Vagina (tissue), 2 donors: ENCODE results near the gene SUPT7L.

Source experiments
- CTCF ChIP-seq, 3 experiments: fragments of 450-650 bp in 2 of 3; fragments of 200-600 bp in 1 of 3; sonication (generic) in 1 of 3; IDR thresholded peaks; one replicate each; pipeline ENCODE4 v1.5.1; 2017 to 2019; ENCODE audit warnings: antibody characterized with exemption in 3 of 3, mild to moderate bottlenecking in 2 of 3, moderate library complexity in 2 of 3
- POLR2A ChIP-seq, 2 donors: fragments of 450-650 bp; IDR thresholded peaks; one replicate each; pipeline ENCODE4 v1.6.1; 2017; ENCODE audit warnings: antibody characterized with exemption in 2 of 2, mild to moderate bottlenecking in 2 of 2, moderate library complexity in 2 of 2

DNA sequence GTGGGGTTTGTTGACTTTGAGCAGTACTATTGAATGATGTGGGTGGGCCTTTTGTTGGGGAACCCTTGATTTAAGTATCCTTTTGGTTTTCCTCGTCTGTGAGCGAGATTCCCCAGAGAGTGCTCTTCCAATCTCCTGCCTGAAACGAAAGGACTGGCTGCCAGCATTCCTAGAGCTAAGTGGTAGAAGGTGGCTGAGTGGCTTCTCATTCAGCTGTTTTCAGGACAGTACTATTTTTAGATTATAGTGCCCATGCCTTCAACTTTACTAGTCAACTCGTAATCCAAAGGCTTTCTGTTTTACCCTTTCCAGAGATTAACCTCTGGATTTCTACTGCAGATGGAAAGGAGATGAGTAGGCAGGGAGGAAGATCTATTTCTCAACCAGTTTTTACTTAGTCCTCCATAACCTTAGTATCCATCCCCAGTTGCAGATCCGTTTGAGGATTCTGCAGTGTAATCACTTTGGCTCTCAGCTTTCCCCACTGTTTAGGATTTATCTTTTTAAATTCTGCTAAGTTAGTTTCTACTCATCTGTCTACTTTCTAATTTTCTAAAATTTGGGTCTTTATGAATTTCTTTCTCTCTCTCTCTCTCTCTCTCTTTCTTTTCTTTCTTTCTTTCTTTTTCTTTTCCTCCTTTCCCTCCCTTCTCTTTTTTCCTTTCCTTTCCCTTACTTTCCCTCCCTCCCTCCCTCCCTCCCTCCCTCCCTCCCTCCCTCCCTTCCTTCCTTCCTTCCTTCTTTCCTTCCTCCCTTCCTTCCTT is 9.5 kb upstream of the SUPT7L start:
- TF ChIP-seq CTCF (IDR thresholded peaks at IDR 0.05) (no peak), POLR2A (IDR thresholded peaks at IDR 0.05) (no peak)
